GM21515 (cell line): ENCODE results near the gene KCNAB1.
A peak's percentile ranks its signal among the peaks of the same experiment; 100 is the strongest.

Source experiments
- ATAC-seq: cut with Tn5 transposase; IDR thresholded peaks from one replicate; pipeline ENCODE4 v1.9.1; 2021; ENCODE audit not compliant: unreplicated experiment

The KCNAB1 gene

GRCh38 chr3:156358232-156358631 is 237.9 kb downstream of the KCNAB1 start:
- no peak for ATAC-seq

GRCh38 chr3:156359368-156359767 is 239.0 kb downstream of the KCNAB1 start:
- no peak for ATAC-seq

- no peak for ATAC-seq
These were observed 239.7 kb downstream of the KCNAB1 start for GRCh38 chr3:156360083-156360482.

GRCh38 chr3:156360963-156361362 is 240.6 kb downstream of the KCNAB1 start:
- ATAC-seq = no peak

GRCh38 chr3:156366559-156366958 is 246.2 kb downstream of the KCNAB1 start:
- ATAC-seq = no peak

GRCh38 chr3:156368189-156368588 is 247.8 kb downstream of the KCNAB1 start:
- peak; percentile 52 for ATAC-seq

GRCh38 chr3:156371701-156372100 is 251.3 kb downstream of the KCNAB1 start:
- ATAC-seq = no peak

- no peak for ATAC-seq
These were observed 252.7 kb downstream of the KCNAB1 start for GRCh38 chr3:156373095-156373494.

- ATAC-seq = no peak
These were observed 253.3 kb downstream of the KCNAB1 start for GRCh38 chr3:156373654-156374053.

GRCh38 chr3:156376199-156376598 is 255.8 kb downstream of the KCNAB1 start:
- no peak for ATAC-seq

GRCh38 chr3:156377266-156377665 is 256.9 kb downstream of the KCNAB1 start:
- ATAC-seq = no peak

GRCh38 chr3:156377718-156378117 is 257.3 kb downstream of the KCNAB1 start:
- no peak for ATAC-seq

GRCh38 chr3:156378871-156379270 is 258.5 kb downstream of the KCNAB1 start:
- no peak for ATAC-seq

GRCh38 chr3:156379327-156379726 is 258.9 kb downstream of the KCNAB1 start:
- ATAC-seq = no peak

- ATAC-seq = no peak
These were observed 260.9 kb downstream of the KCNAB1 start for GRCh38 chr3:156381253-156381652.

- ATAC-seq = no peak
These were observed 262.3 kb downstream of the KCNAB1 start for GRCh38 chr3:156382458-156383346.

GRCh38 chr3:156383441-156384025 is 263.2 kb downstream of the KCNAB1 start:
- no peak for ATAC-seq

GRCh38 chr3:156388497-156389448 is 268.4 kb downstream of the KCNAB1 start:
- no peak for ATAC-seq

GRCh38 chr3:156389449-156389950 is 269.1 kb downstream of the KCNAB1 start:
- no peak for ATAC-seq

GRCh38 chr3:156390846-156391245 is 270.5 kb downstream of the KCNAB1 start:
- ATAC-seq = no peak
